NB4 (cell line): ENCODE data around the gene AKT1.

Source experiments
- DNase-seq: peaks from one replicate; pipeline ENCODE4 v3.0.0; 2010; ENCODE audit warnings: low read depth
- H3K4me3 ChIP-seq: one replicate; pipeline ENCODE4 v1.5.1; 2011; ENCODE audit warnings: mild to moderate bottlenecking, low read depth, low read length, moderate library complexity
- MAX ChIP-seq: IDR thresholded peaks from 2 replicates; pipeline ENCODE4 v1.6.1; 2011; ENCODE audit warnings: low read depth, low read length
- MYC ChIP-seq: IDR thresholded peaks from 2 replicates; pipeline ENCODE4 v1.6.1; 2011; ENCODE audit warnings: low read depth, low read length
- POLR2A ChIP-seq: IDR thresholded peaks from 2 replicates; pipeline ENCODE4 v1.6.1; 2011; ENCODE audit warnings: mild to moderate bottlenecking; ENCODE audit not compliant: insufficient read length; ENCODE audit errors: extremely low read depth
- TF ChIP-seq, protein P1 (sequence below): IDR thresholded peaks from one replicate; pipeline ENCODE4 v1.5.1; 2012; ENCODE audit warnings: low read depth, low read length

The AKT1 gene

DNA sequence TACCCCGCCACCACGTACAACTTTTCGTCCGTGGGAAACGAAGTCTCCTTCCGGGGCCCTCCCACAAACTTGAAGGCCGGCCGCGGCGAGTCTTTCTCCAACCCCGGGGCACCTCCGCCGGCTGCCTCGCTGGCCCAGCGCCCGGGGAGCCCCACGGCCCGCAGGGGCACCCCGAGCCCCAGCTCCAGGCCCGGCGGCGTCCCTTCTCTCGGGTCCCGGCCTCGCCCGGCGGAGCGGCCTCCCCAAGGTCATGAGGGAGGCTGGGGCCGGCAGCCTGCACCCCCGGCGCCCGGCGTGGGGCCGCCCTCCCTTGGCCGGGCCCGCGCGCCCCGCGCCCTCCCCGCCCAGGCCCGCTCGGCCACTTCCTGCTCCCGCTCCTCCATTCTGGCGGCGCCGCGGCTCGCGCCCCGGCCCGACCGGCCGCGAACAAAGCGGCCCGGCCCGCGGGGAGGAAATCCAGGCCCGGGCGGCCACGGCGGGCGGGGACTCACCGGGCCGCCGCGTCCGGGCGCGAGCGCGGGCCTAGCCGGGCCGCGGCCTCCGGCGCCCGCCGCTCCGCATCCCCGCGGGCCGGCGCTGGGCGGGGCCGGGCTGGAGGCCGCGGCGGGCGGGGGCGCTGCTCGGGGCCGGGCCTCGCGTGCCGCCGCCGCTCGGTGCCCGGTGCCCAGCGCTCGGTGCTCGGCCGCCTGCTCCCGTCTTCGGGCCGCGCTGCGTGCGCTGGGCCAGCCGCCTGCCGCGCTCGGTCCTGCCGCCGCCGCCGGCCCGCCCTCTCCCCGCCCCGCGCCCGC lies at the start of gene AKT1:
AKT1 (minus strand) TSS at position 756 of the 788 bp plus-strand sequence. CDS start 3,105 bp downstream, outside the sequence.
- H3K4me3 ChIP-seq: peak within 1 kb of the TSS; percentile 68
- DNase-seq: peak; percentile 49
- TF ChIP-seq POLR2A: no peak
- no peak for TF ChIP-seq MAX
- no peak for TF ChIP-seq MYC
- TF ChIP-seq, protein P1, sequence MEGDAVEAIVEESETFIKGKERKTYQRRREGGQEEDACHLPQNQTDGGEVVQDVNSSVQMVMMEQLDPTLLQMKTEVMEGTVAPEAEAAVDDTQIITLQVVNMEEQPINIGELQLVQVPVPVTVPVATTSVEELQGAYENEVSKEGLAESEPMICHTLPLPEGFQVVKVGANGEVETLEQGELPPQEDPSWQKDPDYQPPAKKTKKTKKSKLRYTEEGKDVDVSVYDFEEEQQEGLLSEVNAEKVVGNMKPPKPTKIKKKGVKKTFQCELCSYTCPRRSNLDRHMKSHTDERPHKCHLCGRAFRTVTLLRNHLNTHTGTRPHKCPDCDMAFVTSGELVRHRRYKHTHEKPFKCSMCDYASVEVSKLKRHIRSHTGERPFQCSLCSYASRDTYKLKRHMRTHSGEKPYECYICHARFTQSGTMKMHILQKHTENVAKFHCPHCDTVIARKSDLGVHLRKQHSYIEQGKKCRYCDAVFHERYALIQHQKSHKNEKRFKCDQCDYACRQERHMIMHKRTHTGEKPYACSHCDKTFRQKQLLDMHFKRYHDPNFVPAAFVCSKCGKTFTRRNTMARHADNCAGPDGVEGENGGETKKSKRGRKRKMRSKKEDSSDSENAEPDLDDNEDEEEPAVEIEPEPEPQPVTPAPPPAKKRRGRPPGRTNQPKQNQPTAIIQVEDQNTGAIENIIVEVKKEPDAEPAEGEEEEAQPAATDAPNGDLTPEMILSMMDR: no peak

GRCh38 chr14:104845033-104845666 lies 49.6 kb upstream of the AKT1 start:
- no peak overlapping the region for H3K4me3 ChIP-seq
- TF ChIP-seq, protein P1: no peak
- TF ChIP-seq MYC (no peak), POLR2A (no peak), MAX (no peak)
- DNase-seq: no peak

DNA sequence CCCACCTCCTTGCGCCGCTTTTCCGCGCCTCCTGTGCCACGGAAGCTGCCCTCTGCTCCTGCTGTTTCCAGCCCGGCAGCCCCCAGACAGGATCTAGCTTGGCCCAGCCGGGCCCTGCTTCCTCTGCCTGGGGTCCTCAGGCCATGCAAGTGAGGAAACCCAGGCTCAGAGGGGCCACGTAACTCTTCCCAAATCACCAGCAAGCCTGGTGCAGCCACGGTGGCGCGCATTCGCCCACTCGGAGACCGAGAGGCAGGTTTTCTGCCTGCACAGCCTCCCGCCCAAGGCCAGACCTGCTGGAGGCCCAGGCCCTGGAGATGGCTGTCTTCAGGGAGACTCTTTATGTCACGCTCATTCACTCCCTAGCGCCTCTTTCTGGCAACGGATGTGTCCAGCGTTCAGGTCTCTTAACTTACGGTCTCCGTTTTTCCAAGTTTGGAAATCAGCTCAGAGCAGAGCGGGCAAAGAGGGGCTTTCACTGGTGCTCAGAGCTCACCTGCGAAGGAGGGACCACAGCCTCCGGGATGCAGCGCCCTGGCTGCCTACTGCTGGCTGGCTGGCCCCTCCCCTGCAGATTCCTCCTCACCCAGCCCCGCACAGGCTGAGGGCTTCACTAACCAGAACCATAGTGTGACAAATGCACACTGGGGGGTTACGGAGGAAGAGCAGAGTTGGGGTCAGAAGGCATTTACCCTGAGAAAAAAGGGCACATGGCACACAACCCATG lies 48.9 kb upstream of the AKT1 start:
- TF ChIP-seq POLR2A (no peak), MAX (no peak), MYC (no peak)
- TF ChIP-seq, protein P1: no peak
- no peak overlapping the region for H3K4me3 ChIP-seq
- DNase-seq: no peak

GRCh38 chr14:104843442-104844305 lies 48.1 kb upstream of the AKT1 start:
- TF ChIP-seq POLR2A (no peak), MAX (no peak), MYC (no peak)
- TF ChIP-seq, protein P1: no peak
- no peak overlapping the region for H3K4me3 ChIP-seq
- no peak for DNase-seq

DNA sequence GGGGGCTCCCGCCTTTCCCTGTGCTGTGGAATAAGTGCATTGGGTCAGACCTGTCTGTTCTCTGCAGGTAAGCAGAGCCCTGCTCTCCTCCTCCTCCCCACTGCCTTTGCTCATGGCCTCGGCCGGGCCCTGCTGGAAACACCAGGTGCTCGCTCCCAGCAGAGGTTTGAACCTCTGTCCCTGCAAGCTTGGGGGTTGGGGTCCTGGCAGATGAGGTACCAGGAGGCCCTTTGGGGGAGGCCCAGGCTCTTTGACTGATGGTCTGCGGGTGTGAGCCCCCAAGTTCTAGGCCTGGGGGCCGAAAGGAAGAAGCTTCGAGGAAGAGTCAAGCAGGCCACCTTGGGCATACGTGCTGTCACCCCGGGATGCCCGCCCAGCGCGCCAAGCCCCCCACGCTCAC lies 47.5 kb upstream of the AKT1 start:
- TF ChIP-seq MAX (no peak), MYC (no peak), POLR2A (no peak)
- TF ChIP-seq, protein P1: no peak
- no peak for DNase-seq
- H3K4me3 ChIP-seq: no peak overlapping the region
